ENCODE measurements around the gene RMDN3.

- TF ChIP-seq EZH2 (IDR thresholded peaks at IDR 0.05; ENCODE audit: borderline replicate concordance, low read depth, low read length, severe bottlenecking) (no peak), CTCF (IDR thresholded peaks at IDR 0.05; ENCODE audit: borderline replicate concordance, extremely low read depth, low read length, poor library complexity, severe bottlenecking) (no peak)
Observed at GRCh38 chr15:40803076-40803475, 48.0 kb upstream of the RMDN3 start.
